Measurements from ENCODE around the gene RAB7A. TPM values are rescaled to one million over a fixed set of nuclear protein-coding genes. Genes with fewer than 3 reads are reported as not detected.

RAB7A gene
- total and polyA plus RNA-seq, 2 donors (not counting 1 experiment from before 2014, with no cell fraction given), result 62.7 to 138 TPM

DNA sequence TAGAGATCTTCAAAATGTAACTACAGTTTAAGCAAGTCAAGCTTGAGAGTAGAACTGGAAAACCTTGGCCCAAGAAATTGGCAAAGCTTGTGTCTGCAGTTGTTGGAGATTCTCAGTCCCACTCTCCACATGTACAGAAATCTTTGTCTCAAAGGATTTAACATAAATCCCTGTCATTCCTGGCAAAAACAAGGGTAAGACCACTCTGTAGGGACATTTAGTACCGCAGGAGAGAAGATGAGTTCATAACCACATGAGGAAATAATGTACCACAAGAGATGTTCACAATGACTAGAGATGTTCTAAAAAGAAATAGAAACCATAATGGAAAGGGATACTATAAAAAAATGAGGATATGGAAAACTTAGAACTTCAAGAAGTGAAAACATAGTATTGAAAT is 73.7 kb downstream of the RAB7A start:
- peaks cover 19 to 20% of the 10 kb centered on the region in 2 donors for H3K4me1 ChIP-seq (ENCODE audit: control insufficient read depth in 2 of 2, insufficient read depth in 2 of 2, low read length in 2 of 2)
- no peak overlapping the region for H3K27ac ChIP-seq (ENCODE audit: low read length in 2 of 2)
- H3K4me2 ChIP-seq (replicated peaks; ENCODE audit: low read depth, low read length, poor library complexity, severe bottlenecking), result no peak overlapping the region
- ATAC-seq (ENCODE audit: low read depth), result no peak
- H3K4me3 ChIP-seq (ENCODE audit: control extremely low read depth in 1 of 5, extremely low read depth in 1 of 5, insufficient read depth in 1 of 5, low read depth in 2 of 5, low read length in 4 of 5), result no peak overlapping the region
- H3K9me3 ChIP-seq (ENCODE audit: control extremely low read depth in 1 of 3, control insufficient read depth in 2 of 3, insufficient read depth in 1 of 3, low read length in 2 of 3), result no peaks in the 10 kb centered on the region
- peaks cover 6 to 51% of the 10 kb centered on the region in 2 experiments for H3K36me3 ChIP-seq (replicated peaks in 1 of 2; ENCODE audit: control extremely low read depth in 1 of 2, control insufficient read depth in 1 of 2, extremely low read depth in 1 of 2, insufficient read depth in 2 of 2, low read length in 1 of 2)
- no peak overlapping the region for H2AFZ ChIP-seq (ENCODE audit: insufficient read depth, low read depth, low read length, poor library complexity, severe bottlenecking)
- Mint-ChIP-seq H3K9me3 (ENCODE audit: insufficient read depth) (no peaks in the 10 kb centered on the region), H3K4me3 (no peak overlapping the region), H3K27ac (peak overlapping the region; percentile 29), H3K27me3 (no peaks in the 10 kb centered on the region), H3K4me1 (peaks cover 45% of the 10 kb centered on the region)
- DNase-seq, result no peak
- no peak overlapping the region for H3K9ac ChIP-seq (ENCODE audit: low read length)
- TF ChIP-seq, protein P1, sequence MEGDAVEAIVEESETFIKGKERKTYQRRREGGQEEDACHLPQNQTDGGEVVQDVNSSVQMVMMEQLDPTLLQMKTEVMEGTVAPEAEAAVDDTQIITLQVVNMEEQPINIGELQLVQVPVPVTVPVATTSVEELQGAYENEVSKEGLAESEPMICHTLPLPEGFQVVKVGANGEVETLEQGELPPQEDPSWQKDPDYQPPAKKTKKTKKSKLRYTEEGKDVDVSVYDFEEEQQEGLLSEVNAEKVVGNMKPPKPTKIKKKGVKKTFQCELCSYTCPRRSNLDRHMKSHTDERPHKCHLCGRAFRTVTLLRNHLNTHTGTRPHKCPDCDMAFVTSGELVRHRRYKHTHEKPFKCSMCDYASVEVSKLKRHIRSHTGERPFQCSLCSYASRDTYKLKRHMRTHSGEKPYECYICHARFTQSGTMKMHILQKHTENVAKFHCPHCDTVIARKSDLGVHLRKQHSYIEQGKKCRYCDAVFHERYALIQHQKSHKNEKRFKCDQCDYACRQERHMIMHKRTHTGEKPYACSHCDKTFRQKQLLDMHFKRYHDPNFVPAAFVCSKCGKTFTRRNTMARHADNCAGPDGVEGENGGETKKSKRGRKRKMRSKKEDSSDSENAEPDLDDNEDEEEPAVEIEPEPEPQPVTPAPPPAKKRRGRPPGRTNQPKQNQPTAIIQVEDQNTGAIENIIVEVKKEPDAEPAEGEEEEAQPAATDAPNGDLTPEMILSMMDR (IDR thresholded peaks at IDR 0.05), result no peak
- TF ChIP-seq EZH2 (IDR thresholded peaks at IDR 0.05; ENCODE audit: borderline replicate concordance, insufficient read depth, low read depth, low read length, poor library complexity, severe bottlenecking), result no peak
- H4K20me1 ChIP-seq (ENCODE audit: control insufficient read depth, insufficient read depth, low read length, poor library complexity, severe bottlenecking), result peaks cover 5% of the 10 kb centered on the region
- H3K79me2 ChIP-seq (ENCODE audit: control insufficient read depth, insufficient read depth, low read length), result peaks cover 61% of the 10 kb centered on the region
- CTCF ChIA-PET, result interaction anchor here (1.0 to 2.7 kb wide), 5 partner anchors 12 to 182 kb away, joined by 3 to 14 read pairs (median 9); no protein-coding TSS in a partner anchor
- POLR2A ChIA-PET, result no interaction called here
- H3K27me3 ChIP-seq (replicated peaks in 1 of 4; ENCODE audit: control extremely low read depth in 1 of 4, control insufficient read depth in 3 of 4, insufficient read depth in 4 of 4, low read length in 3 of 4), result no peaks in the 10 kb centered on the region
- WGBS (ENCODE audit: insufficient coverage), result no CpG with 5 or more reads among the region's 1 CpG
- intact Hi-C loops (cut with micrococcal nuclease), result loop anchor here (5.0 kb wide), 1 partner anchor 48 kb away; no protein-coding TSS in a partner anchor

DNA sequence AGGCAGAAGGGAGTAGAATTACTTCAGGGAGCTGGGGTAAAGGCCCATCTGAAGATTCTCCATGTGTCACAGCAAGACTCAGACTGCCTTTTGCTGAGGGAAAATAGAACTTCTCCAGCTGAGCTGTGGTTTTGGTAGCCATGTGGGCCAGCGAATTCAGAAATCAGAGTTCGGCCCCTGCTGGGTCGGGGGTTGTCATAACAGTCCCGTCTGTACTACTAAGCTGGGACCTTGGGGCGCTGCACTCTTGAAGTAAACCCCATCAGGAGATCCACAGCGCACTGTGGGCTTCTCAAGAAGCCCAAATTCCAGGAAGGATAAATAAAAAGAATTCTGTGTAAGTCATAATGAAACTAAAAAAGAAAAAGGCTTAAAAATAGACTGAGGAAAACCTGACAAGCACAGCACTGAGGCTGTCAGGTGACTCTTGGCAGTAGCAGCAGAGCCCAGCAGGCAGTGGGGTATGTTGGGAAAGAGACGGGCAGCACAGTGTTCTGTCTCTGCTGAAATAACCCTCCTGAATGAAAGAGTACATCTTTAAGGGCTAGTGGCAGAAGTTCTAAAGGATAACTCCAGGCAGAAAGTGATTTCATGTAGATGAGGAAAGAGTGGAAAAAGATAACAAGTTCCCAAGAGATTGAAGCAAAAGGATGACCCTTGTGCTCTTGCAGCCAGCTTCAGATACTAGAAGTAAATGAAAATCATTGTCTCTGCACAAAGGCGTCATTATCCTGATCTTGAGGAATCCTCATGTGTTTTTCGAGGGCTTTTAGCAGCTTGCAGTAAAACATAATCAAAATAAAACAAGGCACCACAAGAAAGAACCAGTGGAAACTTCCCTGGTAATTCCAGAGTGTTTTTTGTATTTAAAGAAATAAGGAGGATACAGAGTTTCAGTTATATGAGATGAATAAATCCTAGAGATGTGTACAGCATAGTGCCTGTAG is 74.5 kb downstream of the RAB7A start:
- POLR2A ChIA-PET, result no interaction called here
- Mint-ChIP-seq H3K9me3 (ENCODE audit: insufficient read depth) (no peaks in the 10 kb centered on the region), H3K4me3 (no peak overlapping the region), H3K4me1 (peaks cover 45% of the 10 kb centered on the region), H3K27ac (peak overlapping the region; percentile 53), H3K27me3 (no peaks in the 10 kb centered on the region)
- Histone ChIP-seq H3K9ac (ENCODE audit: low read length) (no peak overlapping the region), H3K79me2 (ENCODE audit: control insufficient read depth, insufficient read depth, low read length) (peaks cover 60% of the 10 kb centered on the region), H3K27me3 (replicated peaks in 1 of 4; ENCODE audit: control extremely low read depth in 1 of 4, control insufficient read depth in 3 of 4, insufficient read depth in 4 of 4, low read length in 3 of 4) (no peaks in the 10 kb centered on the region), H3K27ac (ENCODE audit: low read length in 2 of 2) (peak overlapping the region in 1 of 2 donors; percentile 44), H3K9me3 (ENCODE audit: control extremely low read depth in 1 of 3, control insufficient read depth in 2 of 3, insufficient read depth in 1 of 3, low read length in 2 of 3) (no peaks in the 10 kb centered on the region), H3K4me3 (ENCODE audit: control extremely low read depth in 1 of 5, extremely low read depth in 1 of 5, insufficient read depth in 1 of 5, low read depth in 2 of 5, low read length in 4 of 5) (no peak overlapping the region), H3K36me3 (replicated peaks in 1 of 2; ENCODE audit: control extremely low read depth in 1 of 2, control insufficient read depth in 1 of 2, extremely low read depth in 1 of 2, insufficient read depth in 2 of 2, low read length in 1 of 2) (peaks cover 6 to 60% of the 10 kb centered on the region in 2 experiments), H2AFZ (ENCODE audit: insufficient read depth, low read depth, low read length, poor library complexity, severe bottlenecking) (no peak overlapping the region), H4K20me1 (ENCODE audit: control insufficient read depth, insufficient read depth, low read length, poor library complexity, severe bottlenecking) (peaks cover under 1% of the 10 kb centered on the region), H3K4me1 (ENCODE audit: control insufficient read depth in 2 of 2, insufficient read depth in 2 of 2, low read length in 2 of 2) (peaks cover 18 to 19% of the 10 kb centered on the region in 2 donors), H3K4me2 (replicated peaks; ENCODE audit: low read depth, low read length, poor library complexity, severe bottlenecking) (no peak overlapping the region)
- no peak for TF ChIP-seq EZH2 (IDR thresholded peaks at IDR 0.05; ENCODE audit: borderline replicate concordance, insufficient read depth, low read depth, low read length, poor library complexity, severe bottlenecking)
- TF ChIP-seq, protein P1 (IDR thresholded peaks at IDR 0.05), result no peak
- DNase-seq (no peak), ATAC-seq (ENCODE audit: low read depth) (no peak)
- CTCF ChIA-PET, result interaction anchor here (1.0 to 2.7 kb wide), 4 partner anchors 13 to 183 kb away, joined by 3 to 14 read pairs (median 9); no protein-coding TSS in a partner anchor
- WGBS (ENCODE audit: insufficient coverage), result 74% methylated on average over 7 of the region's 9 CpGs
- intact Hi-C loops (cut with micrococcal nuclease), result no loop called here

Data from B cell (primary cell).